NK-92 treated with Interleukin-12 subunit alpha and Interleukin-12 subunit beta, amount 100 ng/mL, for 24 hours (cell line): Measurements from ENCODE around the gene TATDN3.
"Not testable (repeated sequence)": the region's sequence is repeated elsewhere in the genome, so short reads cannot be mapped to it uniquely, and the experiment has no call there.

ENCODE experiments used
- DNase-seq: peaks from one replicate; lab custom pipeline; 2025; lab: John Stamatoyannopoulos, UW

The TATDN3 gene

GRCh38 chr1:212828395-212828794 is 36.7 kb downstream of the TATDN3 start:
- no peak for DNase-seq

GRCh38 chr1:212833211-212834207 is 41.8 kb downstream of the TATDN3 start:
- not testable (repeated sequence) for DNase-seq

- no peak for DNase-seq
Observed at GRCh38 chr1:212838145-212838544, 46.5 kb downstream of the TATDN3 start.

- DNase-seq, result not testable (repeated sequence)
Observed at GRCh38 chr1:212844521-212844920, 52.8 kb downstream of the TATDN3 start.

- DNase-seq, result no peak
Observed at GRCh38 chr1:212847549-212847948, 55.9 kb downstream of the TATDN3 start, which contains the start of gene SPATA45. SPATA45 (minus strand) TSS chr1:212847649; CDS start chr1:212836149, 11,500 bp downstream.

- no peak for DNase-seq
Observed at GRCh38 chr1:212852105-212852688, 60.5 kb downstream of the TATDN3 start.

- DNase-seq, result no peak
Observed at GRCh38 chr1:212853658-212854057, 62.0 kb downstream of the TATDN3 start.

GRCh38 chr1:212856755-212857154 is 65.1 kb downstream of the TATDN3 start:
- no peak for DNase-seq

- peak; percentile 95 for DNase-seq
Observed at GRCh38 chr1:212857992-212858460, 66.3 kb downstream of the TATDN3 start, which contains the start of gene FLVCR1. FLVCR1 (plus strand) TSS chr1:212858275; CDS start chr1:212858453, 178 bp downstream.

- DNase-seq, result peak; percentile 24
Observed at GRCh38 chr1:212858461-212859265, 67.0 kb downstream of the TATDN3 start.

GRCh38 chr1:212860713-212861581 is 69.3 kb downstream of the TATDN3 start:
- no peak for DNase-seq

GRCh38 chr1:212862111-212862690 is 70.5 kb downstream of the TATDN3 start:
- DNase-seq, result no peak

GRCh38 chr1:212863345-212863744 is 71.7 kb downstream of the TATDN3 start:
- not testable (repeated sequence) for DNase-seq

- DNase-seq, result no peak
Observed at GRCh38 chr1:212864201-212864600, 72.5 kb downstream of the TATDN3 start.
